Measurements from ENCODE around the gene MXRA8.
"Not testable (repeated sequence)": the region's sequence is repeated elsewhere in the genome, so short reads cannot be mapped to it uniquely, and the experiment has no call there.

Gene MXRA8

DNA sequence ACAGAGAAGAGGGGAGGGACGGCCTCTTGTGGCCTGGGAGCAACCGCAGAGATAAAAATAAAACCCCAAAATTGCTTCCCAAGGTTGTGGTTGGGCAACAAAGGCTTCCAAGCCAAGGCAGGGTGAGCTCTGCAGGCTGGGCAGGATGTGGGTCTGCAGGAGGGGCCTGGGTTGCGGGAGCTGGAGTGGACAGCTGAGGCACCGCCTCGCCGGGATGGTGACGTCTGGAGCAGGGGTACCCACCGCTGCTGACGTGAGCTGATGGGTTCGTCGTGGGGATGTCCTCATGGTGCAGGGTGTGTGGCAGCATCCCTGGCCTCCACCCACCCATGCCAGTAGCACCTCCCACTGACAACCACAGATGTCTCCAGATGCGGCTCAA lies 13.0 kb upstream of the MXRA8 start:
- Histone ChIP-seq H3K27ac (no peak overlapping the region), H3K4me3 (no peak overlapping the region)
- TF ChIP-seq CTCF (IDR thresholded peaks at IDR 0.05): no peak
- no peak for DNase-seq (ENCODE audit: low spot score)

GRCh38 chr1:1370771-1371300 lies 12.5 kb upstream of the MXRA8 start:
- no peak for TF ChIP-seq CTCF (IDR thresholded peaks at IDR 0.05)
- Histone ChIP-seq H3K27ac (no peak overlapping the region), H3K4me3 (no peak overlapping the region)
- DNase-seq (ENCODE audit: low spot score): no peak

GRCh38 chr1:1370094-1370493 lies 11.7 kb upstream of the MXRA8 start:
- not testable (repeated sequence) for DNase-seq (ENCODE audit: low spot score); H3K4me3 ChIP-seq; H3K27ac ChIP-seq

DNA sequence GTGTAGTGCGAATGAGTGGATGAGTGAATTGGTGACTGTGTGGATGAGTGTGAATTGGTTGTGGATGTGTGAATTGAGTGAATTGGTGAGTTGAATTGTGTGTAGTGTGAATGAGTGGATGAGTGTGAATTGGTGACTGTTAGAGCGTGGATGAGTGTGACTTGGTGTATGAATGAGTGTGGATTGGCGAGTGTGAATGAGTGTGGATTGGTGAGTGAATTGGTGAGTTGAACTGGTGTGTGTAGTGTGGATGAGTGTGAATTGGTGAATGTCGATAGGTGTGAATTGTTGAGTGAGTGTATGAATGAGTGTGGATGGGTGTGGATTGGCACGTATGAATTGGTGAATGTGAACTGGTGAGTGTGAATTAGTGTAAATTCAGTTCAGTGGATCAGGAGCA lies 9.0 kb upstream of the MXRA8 start:
- Histone ChIP-seq H3K4me3 (no peak overlapping the region), H3K27ac (no peak overlapping the region)
- DNase-seq (ENCODE audit: low spot score): no peak
- TF ChIP-seq CTCF (IDR thresholded peaks at IDR 0.05): no peak

DNA sequence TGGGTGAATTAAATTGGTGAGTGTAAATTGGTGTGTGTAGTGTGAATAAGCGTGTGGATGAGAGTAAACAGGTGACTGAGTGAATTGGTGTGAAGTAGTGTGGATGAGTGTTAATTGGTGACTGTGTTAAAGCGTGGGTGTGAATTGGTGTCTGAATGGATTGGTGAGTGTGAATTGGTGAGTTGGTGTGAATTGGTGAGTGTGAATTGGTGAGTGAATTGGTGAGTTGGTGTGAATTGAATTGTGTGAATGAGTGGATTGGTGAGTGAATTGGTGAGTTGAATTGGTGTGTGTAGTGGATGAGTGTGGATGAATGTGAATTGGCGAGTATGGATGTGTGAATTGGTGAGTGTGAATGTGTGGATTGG lies 8.3 kb upstream of the MXRA8 start:
- Histone ChIP-seq H3K4me3 (no peak overlapping the region), H3K27ac (no peak overlapping the region)
- TF ChIP-seq CTCF (IDR thresholded peaks at IDR 0.05): no peak
- no peak for DNase-seq (ENCODE audit: low spot score)

- TF ChIP-seq CTCF (IDR thresholded peaks at IDR 0.05): no peak
- DNase-seq (ENCODE audit: low spot score): no peak
- Histone ChIP-seq H3K4me3 (no peak overlapping the region), H3K27ac (no peak overlapping the region)
Measured at GRCh38 chr1:1365875-1366698, 7.7 kb upstream of the MXRA8 start.

- no peak for DNase-seq (ENCODE audit: low spot score)
- H3K4me3 ChIP-seq: no peak overlapping the region
- no peak for TF ChIP-seq CTCF (IDR thresholded peaks at IDR 0.05)
- no peak overlapping the region for H3K27ac ChIP-seq
Measured at GRCh38 chr1:1364266-1364665, 5.9 kb upstream of the MXRA8 start.
